Pancreas (tissue), 10 donors: ENCODE results near the gene SEL1L. TPM values are rescaled to one million over a fixed set of nuclear protein-coding genes. Genes with fewer than 3 reads are reported as not detected.
"Not testable (repeated sequence)": the region's sequence is repeated elsewhere in the genome, so short reads cannot be mapped to it uniquely, and the experiment has no call there.

Source experiments
- ATAC-seq, 4 donors: fragments of 200-7000 bp; cut with Tn5 transposase; one replicate each; pipeline versions ENCODE4 v1.8.0 to v1.9.1; 2020; ENCODE audit warnings: mild to moderate bottlenecking in 4 of 4, moderate library complexity in 4 of 4
- DNase-seq, 6 donors: peaks; one replicate each; pipeline ENCODE4 v3.0.0-alpha.2; 2020
- FAIRE-seq: peaks from 2 replicates; lab custom pipeline; 2012; peaks lifted over from hg19 to GRCh38; lab: Jason Lieb, UNC
- H3K27ac ChIP-seq, 4 donors: fragments of 200-600 bp; sonication (generic); 1 replicate in 3 of 4; 2 replicates in 1 of 4; pipeline versions ENCODE4 v1.5.0 to v1.8.0; 2020
- H3K27me3 ChIP-seq, 4 donors: fragments of 200-600 bp; one replicate each; pipeline ENCODE4 v1.8.0; 2021
- H3K36me3 ChIP-seq, 3 donors: fragments of 200-600 bp; sonication (generic) in 1 of 3; one replicate each; pipeline versions ENCODE4 v1.5.0 to v1.8.0; 2020 to 2021
- H3K4me1 ChIP-seq, 3 donors: fragments of 200-600 bp; one replicate each; pipeline ENCODE4 v1.8.0; 2021
- H3K4me3 ChIP-seq, 4 donors: fragments of 200-600 bp; sonication (generic) in 2 of 4; one replicate each; pipeline versions ENCODE4 v1.5.0 to v1.8.0; 2020 to 2021
- H3K9me3 ChIP-seq, 4 donors: fragments of 200-600 bp; one replicate each; pipeline ENCODE4 v1.8.0; 2021
- WGBS, 2 donors: extraction: QIAGEN DNeasy Blood & Tissue Kit; methylation state at CpG; one replicate each; pipeline ENCODE4 v1.1.7; 2013; 5-methylcytosine and 5-hydroxymethylcytosine counted together
- intact Hi-C, 3 donors: fragments of 100-400 bp; cut with DNase I; formaldehyde crosslinking; loops; one replicate each; pipeline versions ENCODE4 v1.11.1 to v1.14.2; 2022
- polyA plus RNA-seq, 2 donors: library from polyadenylated mRNA; stranded (reverse); fragments of 200-250 nt; gene quantifications; one replicate each; pipeline ENCODE4 v1.2.3, GENCODE V29; 2013
- total RNA-seq, 6 donors: library from RNA; stranded (reverse); fragmentation: NEBNext Ultra II Directional in 4 of 6; extraction: Animal tissue kit (Norgen Biotek cat#: 25700) in 4 of 6; gene quantifications; one replicate each; pipeline versions ENCODE4 v1.2.1 to v1.2.4, GENCODE V29; 2021 to 2023
- TF ChIP-seq, protein P1 (sequence below), 4 donors: fragments of 200-600 bp; sonication (generic) in 3 of 4; IDR thresholded peaks; one replicate each; pipeline versions ENCODE4 v1.5.0 to v1.8.0; 2021; ENCODE audit warnings: antibody characterized with exemption in 4 of 4
- donor health status: healthy with polysubstance abuse.
- donor health status: DM: no; HTN: no; CAD: no; lungs with moderate emphysema.
- donor health status: DM: no; HTN: no; CAD: no.
- donor health status: control.
- donor health status: control.
- donor health status: Bipolar disorder and iron deficiency.
- donor health status: DM: yes; HTN: yes; CAD: no.
- donor health status: DM: no; HTN: no; CAD: no.
- donor health status: DM: no; HTN: no; CAD: no.
- donor health status: DM: yes; HTN: yes; CAD: no.

The SEL1L gene
- total and polyA plus RNA-seq, 8 donors: 54.5 to 763 (median 423) TPM

DNA sequence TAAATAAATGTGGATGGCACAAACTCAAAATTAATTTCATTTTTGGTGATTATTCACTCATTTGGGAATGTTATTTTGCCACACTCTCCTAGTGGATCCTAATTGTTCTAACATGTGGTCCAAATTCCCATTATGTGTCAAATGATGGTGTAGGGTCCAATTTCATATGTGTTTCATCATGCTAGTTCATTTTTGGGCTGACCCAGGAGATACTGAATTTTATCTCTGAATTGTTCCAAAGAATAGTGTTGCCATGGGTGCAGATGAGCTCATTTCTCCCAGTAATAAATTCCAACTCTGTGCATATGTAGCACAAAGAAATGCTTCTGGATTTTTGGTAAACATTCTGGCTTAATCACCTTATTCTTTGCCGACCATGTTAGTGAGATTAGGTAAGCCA is 23.5 kb upstream of the SEL1L start:
- Histone ChIP-seq H3K36me3 (no peaks in the 10 kb centered on the region), H3K27ac (no peak overlapping the region), H3K27me3 (no peaks in the 10 kb centered on the region), H3K4me1 (peaks cover 0 to 26% (median 10%) of the 10 kb centered on the region in 3 donors), H3K9me3 (no peaks in the 10 kb centered on the region), H3K4me3 (no peak overlapping the region)
- no peak for FAIRE-seq
- TF ChIP-seq, protein P1, sequence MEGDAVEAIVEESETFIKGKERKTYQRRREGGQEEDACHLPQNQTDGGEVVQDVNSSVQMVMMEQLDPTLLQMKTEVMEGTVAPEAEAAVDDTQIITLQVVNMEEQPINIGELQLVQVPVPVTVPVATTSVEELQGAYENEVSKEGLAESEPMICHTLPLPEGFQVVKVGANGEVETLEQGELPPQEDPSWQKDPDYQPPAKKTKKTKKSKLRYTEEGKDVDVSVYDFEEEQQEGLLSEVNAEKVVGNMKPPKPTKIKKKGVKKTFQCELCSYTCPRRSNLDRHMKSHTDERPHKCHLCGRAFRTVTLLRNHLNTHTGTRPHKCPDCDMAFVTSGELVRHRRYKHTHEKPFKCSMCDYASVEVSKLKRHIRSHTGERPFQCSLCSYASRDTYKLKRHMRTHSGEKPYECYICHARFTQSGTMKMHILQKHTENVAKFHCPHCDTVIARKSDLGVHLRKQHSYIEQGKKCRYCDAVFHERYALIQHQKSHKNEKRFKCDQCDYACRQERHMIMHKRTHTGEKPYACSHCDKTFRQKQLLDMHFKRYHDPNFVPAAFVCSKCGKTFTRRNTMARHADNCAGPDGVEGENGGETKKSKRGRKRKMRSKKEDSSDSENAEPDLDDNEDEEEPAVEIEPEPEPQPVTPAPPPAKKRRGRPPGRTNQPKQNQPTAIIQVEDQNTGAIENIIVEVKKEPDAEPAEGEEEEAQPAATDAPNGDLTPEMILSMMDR (IDR thresholded peaks at IDR 0.05): no peak
- DNase-seq: no peak
- 28 to 33% methylated on average over 1 of the region's 1 CpG for WGBS, 2 donors
- ATAC-seq: no peak
- intact Hi-C loops: no loop called here

GRCh38 chr14:81555684-81556083 is 22.0 kb upstream of the SEL1L start:
- WGBS, 2 donors: 71 to 76% methylated on average over 2 of the region's 2 CpGs

DNA sequence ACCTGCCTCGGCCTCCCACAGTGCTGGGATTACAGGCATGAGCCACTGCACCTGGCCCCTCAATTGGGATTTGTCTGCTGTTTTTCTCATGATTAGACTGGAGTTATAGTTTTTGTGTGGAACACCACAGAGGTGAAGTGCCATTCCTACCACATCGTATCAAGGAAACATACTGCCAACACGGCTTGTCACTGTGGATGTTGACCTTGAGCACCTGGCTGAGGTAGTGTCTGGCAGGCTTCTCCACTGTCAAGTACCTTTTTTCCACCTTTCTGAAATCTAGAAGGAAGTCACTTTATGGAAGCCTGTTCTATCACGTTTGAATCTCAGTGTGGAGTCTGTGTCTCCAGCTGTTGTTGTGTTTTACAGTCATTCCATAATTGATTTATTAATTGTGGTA is 21.4 kb upstream of the SEL1L start:
- no peaks in the 10 kb centered on the region for H3K27me3 ChIP-seq
- peak; percentile 87 to 96 (median 94) for ATAC-seq
- WGBS, 2 donors: 21 to 25% methylated on average over 4 of the region's 4 CpGs
- H3K4me1 ChIP-seq: peaks cover 0 to 20% (median 10%) of the 10 kb centered on the region in 3 donors
- no peaks in the 10 kb centered on the region for H3K36me3 ChIP-seq
- no peaks in the 10 kb centered on the region for H3K9me3 ChIP-seq
- intact Hi-C loops: no loop called here
- TF ChIP-seq, protein P1 (IDR thresholded peaks at IDR 0.05): no peak
- FAIRE-seq: no peak
- no peak overlapping the region for H3K4me3 ChIP-seq
- H3K27ac ChIP-seq: peak overlapping the region in 3 of 4 donors; percentile 3 to 57 (median 25)
- DNase-seq: peak in 4 of 6 donors; percentile 38 to 69 (median 54)

More at GRCh38 chr14:81555684-81556083, 22.0 kb upstream of the SEL1L start:
- no peaks in the 10 kb centered on the region for H3K27me3 ChIP-seq
- FAIRE-seq: no peak
- no peaks in the 10 kb centered on the region for H3K9me3 ChIP-seq
- peaks cover 0 to 20% (median 10%) of the 10 kb centered on the region in 3 donors for H3K4me1 ChIP-seq
- H3K4me3 ChIP-seq: no peak overlapping the region
- peak in 1 of 4 donors; percentile 8 for ATAC-seq
- DNase-seq: no peak
- TF ChIP-seq, protein P1 (IDR thresholded peaks at IDR 0.05): no peak
- no peaks in the 10 kb centered on the region for H3K36me3 ChIP-seq
- intact Hi-C loops: no loop called here
- peak overlapping the region in 2 of 4 donors; percentile 25 to 57 for H3K27ac ChIP-seq

GRCh38 chr14:81551471-81551870 is 17.8 kb upstream of the SEL1L start:
- TF ChIP-seq, protein P1 (IDR thresholded peaks at IDR 0.05): no peak
- Histone ChIP-seq H3K4me3 (no peak overlapping the region), H3K36me3 (no peaks in the 10 kb centered on the region), H3K4me1 (peaks cover 0 to 15% (median 10%) of the 10 kb centered on the region in 3 donors), H3K27me3 (no peaks in the 10 kb centered on the region), H3K9me3 (no peaks in the 10 kb centered on the region), H3K27ac (no peak overlapping the region)
- FAIRE-seq: no peak
- no peak for ATAC-seq
- no peak for DNase-seq
- 85 to 93% methylated on average over 3 of the region's 3 CpGs for WGBS, 2 donors
- intact Hi-C loops: no loop called here

DNA sequence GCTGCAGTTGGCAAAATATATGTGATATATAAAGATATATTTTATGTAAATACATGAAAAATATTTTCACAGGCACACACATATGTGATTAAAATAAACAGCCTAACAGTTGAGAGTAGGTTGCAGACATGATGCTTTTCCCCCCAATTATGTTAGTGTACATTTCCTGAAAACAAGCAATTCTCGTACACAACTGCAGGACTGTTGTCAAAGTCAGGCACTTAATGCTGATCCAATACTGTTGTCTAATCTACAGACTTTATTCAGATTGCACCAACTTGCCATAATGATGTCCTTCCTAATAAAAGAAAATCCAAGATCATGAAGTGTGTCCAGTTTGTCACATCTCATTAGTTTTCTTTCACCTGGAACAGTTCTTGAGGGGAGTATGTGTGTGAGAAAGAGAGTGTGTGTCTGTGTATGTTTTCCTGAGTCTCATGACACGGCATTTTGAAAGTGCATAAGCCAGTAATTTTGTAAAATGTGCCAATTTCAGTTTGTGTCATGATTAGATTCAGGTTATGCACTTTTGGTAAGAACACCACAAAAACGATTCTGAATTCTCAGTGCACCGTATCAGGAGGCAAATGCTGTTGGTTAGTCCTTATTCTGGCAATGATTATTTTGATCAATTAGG is 16.5 kb upstream of the SEL1L start:
- H3K27me3 ChIP-seq: no peaks in the 10 kb centered on the region
- peaks cover 0 to 2% (median 0%) of the 10 kb centered on the region in 3 donors for H3K4me1 ChIP-seq
- FAIRE-seq (no peak), DNase-seq (no peak), ATAC-seq (no peak)
- no peaks in the 10 kb centered on the region for H3K36me3 ChIP-seq
- TF ChIP-seq, protein P1 (IDR thresholded peaks at IDR 0.05): no peak
- H3K27ac ChIP-seq: no peak overlapping the region
- WGBS, 2 donors: 71 to 72% methylated on average over 4 of the region's 4 CpGs
- intact Hi-C loops: no loop called here
- H3K9me3 ChIP-seq: no peaks in the 10 kb centered on the region
- H3K4me3 ChIP-seq: no peak overlapping the region

GRCh38 chr14:81541206-81541605 is 7.6 kb upstream of the SEL1L start:
- WGBS, 2 donors: 89 to 94% methylated on average over 5 of the region's 5 CpGs
- intact Hi-C loops, ATAC-seq, H3K27me3 ChIP-seq, H3K36me3 ChIP-seq, H3K9me3 ChIP-seq, FAIRE-seq, H3K4me3 ChIP-seq, H3K27ac ChIP-seq: not testable (repeated sequence)
- H3K4me1 ChIP-seq: peaks cover 10 to 19% (median 14%) of the 10 kb centered on the region in 3 donors
- DNase-seq: peak in 3 of 6 donors; percentile 43 to 68 (median 59)
